Activated CD8-positive, alpha-beta T cell treated with anti-CD3 and anti-CD28 coated beads for 36 hours (primary cell): Measurements from ENCODE around the gene PRRT4. TPM values are rescaled to one million over a fixed set of nuclear protein-coding genes. Genes with fewer than 3 reads are reported as not detected.

Source experiments
- ATAC-seq: fragments of 200-7000 bp; cut with Tn5 transposase; one replicate; pipeline ENCODE4 v1.10.0; 2021; ENCODE audit warnings: mild to moderate bottlenecking, moderate library complexity
- CTCF ChIA-PET: fragments of 350-600 bp; sonication (Branson Sonifier 250); formaldehyde crosslinking; loops from one replicate; lab custom pipeline; 2021; ENCODE audit warnings: antibody characterized with exemption; lab: Charles Lee
- POLR2A ChIA-PET: fragments of 350-600 bp; sonication (Branson Sonifier 250); formaldehyde crosslinking; loops from one replicate; lab custom pipeline; 2021; ENCODE audit warnings: antibody characterized with exemption; lab: Charles Lee
- DNase-seq: peaks from one replicate; pipeline ENCODE4 v3.0.0-alpha.2; 2020
- H3K27ac Mint-ChIP-seq: one replicate; pipeline ENCODE4 v1.8.0; 2021; ENCODE audit warnings: mild to moderate bottlenecking, mixed read lengths
- H3K27me3 Mint-ChIP-seq: one replicate; pipeline ENCODE4 v1.8.0; 2021; ENCODE audit warnings: mixed read lengths
- H3K36me3 Mint-ChIP-seq: one replicate; pipeline ENCODE4 v1.8.0; 2021; ENCODE audit warnings: low read depth, mixed read lengths
- H3K4me1 Mint-ChIP-seq: one replicate; pipeline ENCODE4 v1.8.0; 2021; ENCODE audit warnings: low read depth, mixed read lengths
- H3K4me3 Mint-ChIP-seq: one replicate; pipeline ENCODE4 v1.8.0; 2021; ENCODE audit warnings: mild to moderate bottlenecking, moderate library complexity, mixed read lengths
- H3K9me3 Mint-ChIP-seq: one replicate; pipeline ENCODE4 v1.8.0; 2021; ENCODE audit warnings: mixed read lengths
- CTCF ChIP-seq: fragments of 200-600 bp; IDR thresholded peaks from one replicate; pipeline ENCODE4 v1.8.0; 2022; ENCODE audit warnings: antibody characterized with exemption, mild to moderate bottlenecking
- intact Hi-C: fragments of 100-400 bp; cut with micrococcal nuclease; formaldehyde crosslinking; loops from one replicate; pipeline ENCODE4 v1.10.0; 2022
- total RNA-seq, 2 experiments: library from RNA; stranded (reverse); gene quantifications; one replicate each; pipeline ENCODE4 v1.2.3, GENCODE V29; 2021

The PRRT4 gene
- total RNA-seq, 2 experiments from 2014 or later: 0.20 to 0.69 TPM

- no peaks in the 10 kb centered on the region for H3K4me1 Mint-ChIP-seq
- no peak overlapping the region for H3K4me3 Mint-ChIP-seq
- ChIA-PET CTCF (interaction anchor here (1.0 to 1.3 kb wide), 3 partner anchors 9 to 34 kb away, joined by 4 to 12 read pairs (median 6); partner anchors contain the start of gene RBM28), POLR2A (interaction anchor here (0.6 to 1.0 kb wide), 2 partner anchors 34 to 69 kb away, joined by 3 to 4 read pairs; no protein-coding TSS in a partner anchor)
- intact Hi-C loops: no loop called here
- no peak for ATAC-seq
- H3K9me3 Mint-ChIP-seq: no peaks in the 10 kb centered on the region
- TF ChIP-seq CTCF: no peak
- H3K27ac Mint-ChIP-seq: no peak overlapping the region
- peaks cover 19% of the 10 kb centered on the region for H3K27me3 Mint-ChIP-seq
- no peaks in the 10 kb centered on the region for H3K36me3 Mint-ChIP-seq
- DNase-seq: no peak
Measured at GRCh38 chr7:128353189-128353588, 8.3 kb downstream of the PRRT4 start.

- Mint-ChIP-seq H3K27ac (no peak overlapping the region), H3K27me3 (peaks cover 18% of the 10 kb centered on the region), H3K4me3 (no peak overlapping the region), H3K36me3 (no peaks in the 10 kb centered on the region), H3K4me1 (no peaks in the 10 kb centered on the region), H3K9me3 (no peaks in the 10 kb centered on the region)
- no peak for ATAC-seq
- TF ChIP-seq CTCF: peak; percentile 5
- DNase-seq: no peak
- intact Hi-C loops: no loop called here
- CTCF ChIA-PET: interaction anchor here (1.0 to 1.3 kb wide), 3 partner anchors 8 to 35 kb away, joined by 4 to 12 read pairs (median 6); partner anchors contain the start of gene RBM28
- POLR2A ChIA-PET: interaction anchor here (0.6 to 1.0 kb wide), 3 partner anchors 34 to 403 kb away, joined by 3 to 4 read pairs (median 3); no protein-coding TSS in a partner anchor
Measured at GRCh38 chr7:128352636-128353035, 8.9 kb downstream of the PRRT4 start.

GRCh38 chr7:128352153-128352537, 9.3 kb downstream of the PRRT4 start:
- ATAC-seq: peak; percentile 45
- DNase-seq: peak; percentile 40
- no peak overlapping the region for H3K4me3 Mint-ChIP-seq
- H3K36me3 Mint-ChIP-seq: no peaks in the 10 kb centered on the region
- POLR2A ChIA-PET: no interaction called here
- TF ChIP-seq CTCF: peak; percentile 34
- no peaks in the 10 kb centered on the region for H3K4me1 Mint-ChIP-seq
- H3K9me3 Mint-ChIP-seq: no peaks in the 10 kb centered on the region
- H3K27me3 Mint-ChIP-seq: peaks cover 19% of the 10 kb centered on the region
- H3K27ac Mint-ChIP-seq: no peak overlapping the region
- CTCF ChIA-PET: interaction anchor here (1.0 to 1.3 kb wide), 3 partner anchors 8 to 35 kb away, joined by 4 to 12 read pairs (median 6); partner anchors contain the start of gene RBM28
- intact Hi-C loops: no loop called here

- peaks cover 19% of the 10 kb centered on the region for H3K27me3 Mint-ChIP-seq
- DNase-seq (peak; percentile 21), ATAC-seq (peak; percentile 42)
- H3K36me3 Mint-ChIP-seq: no peaks in the 10 kb centered on the region
- H3K4me1 Mint-ChIP-seq: no peaks in the 10 kb centered on the region
- no peak for TF ChIP-seq CTCF
- ChIA-PET POLR2A (interaction anchor here (1.0 kb wide), 1 partner anchor 36 kb away, joined by 3 read pairs; no protein-coding TSS in a partner anchor), CTCF (interaction anchor here (11.7 kb wide), 1 partner anchor 39 kb away, joined by 264 read pairs; no protein-coding TSS in a partner anchor)
- H3K4me3 Mint-ChIP-seq: no peak overlapping the region
- intact Hi-C loops: no loop called here
- H3K27ac Mint-ChIP-seq: no peak overlapping the region
- no peaks in the 10 kb centered on the region for H3K9me3 Mint-ChIP-seq
Measured at GRCh38 chr7:128351296-128352152, 10.0 kb downstream of the PRRT4 start.
